Thoracic aorta (tissue), 2 donors: Measurements from ENCODE around the gene DSP. TPM values are rescaled to one million over a fixed set of nuclear protein-coding genes. Genes with fewer than 3 reads are reported as not detected.

Experiments used
- ATAC-seq: fragments of 150-250 bp; one replicate; pipeline ENCODE4 v1.8.0; 2017; ENCODE audit warnings: low read depth; ENCODE audit not compliant: insufficient number of reproducible peaks, low FRiP score
- DNase-seq: peaks from one replicate; pipeline ENCODE4 v3.0.0-alpha.2; 2020; ENCODE audit warnings: low spot score
- H3K27ac ChIP-seq, 2 donors: fragments of 200-600 bp; sonication (generic); 1 replicate in 1 of 2; 2 replicates in 1 of 2; pipeline ENCODE4 v1.5.1; 2016; ENCODE audit warnings: mild to moderate bottlenecking in 2 of 2, moderate library complexity in 2 of 2
- H3K27me3 ChIP-seq: fragments of 200-600 bp; sonication (generic); replicated peaks from 2 replicates; pipeline ENCODE4 v1.6.0; 2016; ENCODE audit warnings: mild to moderate bottlenecking; ENCODE audit not compliant: insufficient read depth
- H3K36me3 ChIP-seq: fragments of 200-600 bp; sonication (generic); one replicate; pipeline ENCODE4 v1.5.1; 2016
- H3K4me1 ChIP-seq, 2 donors: fragments of 200-600 bp; sonication (generic); 1 replicate in 1 of 2; 2 replicates in 1 of 2; pipeline versions ENCODE4 v1.5.1 to v1.6.0; 2016; ENCODE audit warnings: low read depth in 2 of 2, mild to moderate bottlenecking in 1 of 2; ENCODE audit not compliant: control insufficient read depth in 1 of 2
- H3K4me3 ChIP-seq: fragments of 200-600 bp; sonication (generic); 2 replicates; pipeline ENCODE4 v1.5.1; 2016; ENCODE audit warnings: mild to moderate bottlenecking
- H3K9me3 ChIP-seq: fragments of 200-600 bp; sonication (generic); 2 replicates; pipeline ENCODE4 v1.5.1; 2016
- CTCF ChIP-seq: fragments of 200-600 bp; sonication (generic); IDR thresholded peaks from one replicate; pipeline ENCODE4 v1.5.1; 2019; ENCODE audit warnings: antibody characterized with exemption
- total RNA-seq, 2 donors: library from RNA; depleted of rRNA; stranded (reverse); fragments of >200 nt; gene quantifications; one replicate each; pipeline versions ENCODE4 v1.1.0 to v1.2.3, GENCODE V29; 2016

Gene DSP
- total RNA-seq, 2 donors from 2014 or later = 5.4 to 6.7 TPM

- Histone ChIP-seq H3K9me3 (no peaks in the 10 kb centered on the region), H3K27me3 (no peaks in the 10 kb centered on the region), H3K36me3 (no peaks in the 10 kb centered on the region), H3K4me3 (no peak overlapping the region), H3K27ac (no peak overlapping the region), H3K4me1 (no peaks in the 10 kb centered on the region)
- DNase-seq = no peak
- ATAC-seq = no peak
- TF ChIP-seq CTCF = no peak
These were observed 83.6 kb downstream of the DSP start for GRCh38 chr6:7624796-7625710.

- no peak overlapping the region for H3K4me3 ChIP-seq
- TF ChIP-seq CTCF = no peak
- no peak for ATAC-seq
These were observed 87.0 kb downstream of the DSP start for GRCh38 chr6:7628479-7628878.

GRCh38 chr6:7628909-7629308 lies 87.4 kb downstream of the DSP start:
- Histone ChIP-seq H3K9me3 (no peaks in the 10 kb centered on the region), H3K27me3 (no peaks in the 10 kb centered on the region), H3K27ac (no peak overlapping the region), H3K4me3 (no peak overlapping the region), H3K4me1 (no peaks in the 10 kb centered on the region), H3K36me3 (no peaks in the 10 kb centered on the region)
- no peak for TF ChIP-seq CTCF
- ATAC-seq (no peak), DNase-seq (no peak)

More at GRCh38 chr6:7628479-7628878, 87.0 kb downstream of the DSP start:
- Histone ChIP-seq H3K9me3 (no peaks in the 10 kb centered on the region), H3K4me1 (no peaks in the 10 kb centered on the region), H3K27me3 (no peaks in the 10 kb centered on the region), H3K27ac (no peak overlapping the region), H3K36me3 (no peaks in the 10 kb centered on the region)
- DNase-seq = no peak

GRCh38 chr6:7629321-7629720 lies 87.8 kb downstream of the DSP start:
- ATAC-seq (no peak), DNase-seq (no peak)
- Histone ChIP-seq H3K27ac (no peak overlapping the region), H3K4me3 (no peak overlapping the region), H3K4me1 (no peaks in the 10 kb centered on the region), H3K36me3 (no peaks in the 10 kb centered on the region), H3K27me3 (no peaks in the 10 kb centered on the region), H3K9me3 (no peaks in the 10 kb centered on the region)
- no peak for TF ChIP-seq CTCF

- ATAC-seq (no peak), DNase-seq (no peak)
- H3K9me3 ChIP-seq = no peaks in the 10 kb centered on the region
- no peak overlapping the region for H3K27ac ChIP-seq
- H3K36me3 ChIP-seq = no peaks in the 10 kb centered on the region
- TF ChIP-seq CTCF = no peak
- H3K4me1 ChIP-seq = no peaks in the 10 kb centered on the region
- no peaks in the 10 kb centered on the region for H3K27me3 ChIP-seq
- H3K4me3 ChIP-seq = no peak overlapping the region
These were observed 89.3 kb downstream of the DSP start for GRCh38 chr6:7630792-7631191.
